HG02884 (cell line): ENCODE data around the gene ACSBG1.

Experiments
- ATAC-seq: cut with Tn5 transposase; IDR thresholded peaks from one replicate; pipeline ENCODE4 v1.9.1; 2021; ENCODE audit warnings: mild to moderate bottlenecking, moderate library complexity; ENCODE audit not compliant: unreplicated experiment

ACSBG1 gene

DNA sequence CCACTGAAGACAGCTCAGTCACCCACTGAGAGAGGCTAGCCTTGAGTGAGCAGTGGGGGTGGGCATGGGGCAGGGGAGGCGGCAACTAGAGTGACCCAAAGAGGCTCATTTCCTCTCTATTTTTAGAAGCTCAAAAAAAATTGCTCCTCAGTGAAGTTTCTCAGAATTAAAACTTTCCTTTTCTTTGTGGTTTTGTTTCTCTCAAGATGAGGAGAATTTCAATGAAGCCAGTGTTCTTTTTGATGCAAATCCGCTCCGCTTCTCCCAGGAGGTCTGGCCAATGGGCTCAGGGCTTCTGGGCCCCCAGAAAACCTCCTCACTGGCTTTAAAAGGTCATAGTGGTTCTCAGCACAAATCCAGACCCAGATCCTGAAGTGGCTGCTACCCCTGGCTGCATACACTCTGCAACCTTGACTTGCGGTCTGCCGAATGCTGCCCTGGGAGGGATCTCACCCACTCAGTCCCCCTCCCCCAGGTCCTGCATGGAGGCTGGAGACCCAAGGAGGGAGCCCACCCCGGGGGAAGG, at the start of gene ACSBG1:
Gene ACSBG1 (minus strand): TSS at position 51 of the 526 bp plus-strand sequence. CDS start 64 bp downstream, outside the sequence.
- ATAC-seq: no peak

DNA sequence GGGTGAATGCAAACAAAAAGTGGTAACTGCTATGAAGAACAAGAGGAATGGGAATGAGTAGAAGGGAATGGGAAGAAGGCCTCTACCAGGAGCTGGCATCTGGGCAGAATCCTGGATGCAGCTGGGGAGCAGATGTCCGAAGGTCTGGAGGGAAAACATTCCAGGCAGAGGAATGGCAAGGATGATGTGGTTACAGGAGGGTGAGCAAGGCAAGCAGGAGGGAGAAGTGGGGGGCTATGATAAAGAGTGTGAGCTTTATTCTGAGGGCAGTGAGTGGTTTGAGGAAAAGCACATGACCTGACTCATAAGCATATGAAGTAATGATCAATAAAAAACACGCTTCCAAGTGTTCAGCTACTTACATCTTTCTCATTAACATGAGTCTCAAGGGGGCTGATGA, 48.0 kb upstream of the ACSBG1 start:
- ATAC-seq: no peak

DNA sequence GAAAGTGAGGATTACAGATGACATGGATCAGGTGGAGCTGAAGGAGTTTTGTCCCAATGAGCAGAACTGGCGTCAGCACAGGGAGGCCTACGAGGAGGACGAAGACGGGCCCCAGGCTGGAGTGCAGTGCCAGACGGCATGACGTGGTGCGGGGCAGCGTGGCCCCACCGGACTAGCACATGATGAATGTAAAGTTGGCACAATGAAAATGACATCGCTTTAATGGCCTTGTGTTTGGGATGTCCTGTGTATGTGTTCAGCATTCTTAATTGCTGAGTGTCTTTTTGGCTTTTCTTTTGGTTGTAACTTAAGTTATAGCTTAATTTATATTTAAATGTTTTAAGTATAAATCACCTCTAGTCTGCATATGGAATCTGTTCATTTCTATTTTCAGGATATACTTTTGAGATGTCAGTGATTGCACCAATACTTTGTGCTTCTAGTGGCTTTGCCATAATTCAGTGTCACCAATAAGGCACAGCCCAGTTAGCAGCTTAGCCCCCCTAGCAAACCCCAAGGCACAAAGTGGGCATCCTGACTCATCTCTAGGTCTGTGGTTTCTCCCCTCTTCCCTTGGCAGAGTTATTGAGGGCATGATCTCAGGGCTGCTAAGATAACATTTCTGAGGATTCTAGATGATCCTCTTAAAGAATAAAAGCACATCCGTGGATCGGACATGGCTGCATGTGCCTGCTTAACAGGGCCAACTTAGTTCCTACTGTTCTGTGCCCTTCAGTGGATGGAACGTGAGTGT, 46.1 kb upstream of the ACSBG1 start:
- no peak for ATAC-seq

- ATAC-seq: no peak
These were observed 41.9 kb upstream of the ACSBG1 start for GRCh38 chr15:78276064-78276943.

GRCh38 chr15:78274994-78275393, 40.6 kb upstream of the ACSBG1 start:
- ATAC-seq: no peak

GRCh38 chr15:78272776-78273175, 38.4 kb upstream of the ACSBG1 start:
- ATAC-seq: no peak

GRCh38 chr15:78272316-78272715, 38.0 kb upstream of the ACSBG1 start:
- no peak for ATAC-seq

DNA sequence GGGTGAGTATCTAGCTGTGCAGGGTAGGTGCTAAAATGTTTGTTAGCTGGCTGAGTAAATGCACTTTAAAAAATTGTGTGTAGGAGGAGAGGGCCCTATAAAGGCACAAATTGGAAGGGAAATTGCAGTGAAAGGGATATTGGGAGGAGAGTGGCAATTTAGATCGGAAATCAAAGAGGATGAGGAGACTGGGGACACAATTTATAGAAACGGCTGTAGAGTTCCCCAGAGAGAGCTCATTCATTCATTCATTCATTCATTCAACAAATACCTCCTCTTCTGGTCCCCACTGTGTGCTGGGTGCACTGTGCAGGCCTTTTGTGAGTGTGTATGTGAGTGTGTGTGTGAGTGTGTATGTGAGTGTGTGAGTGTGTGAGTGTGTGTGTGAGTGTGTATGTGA, 32.4 kb upstream of the ACSBG1 start:
- ATAC-seq: no peak

DNA sequence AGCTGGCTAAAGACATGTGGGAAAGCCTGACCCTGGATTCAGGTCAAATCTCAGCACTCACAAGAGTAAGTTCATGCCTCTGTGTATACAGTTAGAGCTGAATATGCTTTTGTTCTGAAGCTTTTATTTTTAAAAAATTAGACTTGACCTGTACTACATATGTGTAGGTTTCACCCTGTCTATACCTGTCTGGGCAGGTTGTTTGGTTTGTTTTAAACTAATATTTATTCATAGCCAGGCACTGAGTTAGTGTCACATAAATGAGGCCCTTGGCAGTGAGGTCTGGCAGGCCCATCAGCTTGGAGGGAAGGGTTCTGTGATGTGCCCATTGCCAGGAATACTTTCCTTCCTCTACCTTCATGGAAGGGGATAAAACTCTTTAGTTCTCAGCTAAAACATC, 31.9 kb upstream of the ACSBG1 start:
- ATAC-seq: no peak

GRCh38 chr15:78265752-78266224, 31.4 kb upstream of the ACSBG1 start:
- ATAC-seq: no peak

- no peak for ATAC-seq
These were observed 30.7 kb upstream of the ACSBG1 start for GRCh38 chr15:78265137-78265460.

DNA sequence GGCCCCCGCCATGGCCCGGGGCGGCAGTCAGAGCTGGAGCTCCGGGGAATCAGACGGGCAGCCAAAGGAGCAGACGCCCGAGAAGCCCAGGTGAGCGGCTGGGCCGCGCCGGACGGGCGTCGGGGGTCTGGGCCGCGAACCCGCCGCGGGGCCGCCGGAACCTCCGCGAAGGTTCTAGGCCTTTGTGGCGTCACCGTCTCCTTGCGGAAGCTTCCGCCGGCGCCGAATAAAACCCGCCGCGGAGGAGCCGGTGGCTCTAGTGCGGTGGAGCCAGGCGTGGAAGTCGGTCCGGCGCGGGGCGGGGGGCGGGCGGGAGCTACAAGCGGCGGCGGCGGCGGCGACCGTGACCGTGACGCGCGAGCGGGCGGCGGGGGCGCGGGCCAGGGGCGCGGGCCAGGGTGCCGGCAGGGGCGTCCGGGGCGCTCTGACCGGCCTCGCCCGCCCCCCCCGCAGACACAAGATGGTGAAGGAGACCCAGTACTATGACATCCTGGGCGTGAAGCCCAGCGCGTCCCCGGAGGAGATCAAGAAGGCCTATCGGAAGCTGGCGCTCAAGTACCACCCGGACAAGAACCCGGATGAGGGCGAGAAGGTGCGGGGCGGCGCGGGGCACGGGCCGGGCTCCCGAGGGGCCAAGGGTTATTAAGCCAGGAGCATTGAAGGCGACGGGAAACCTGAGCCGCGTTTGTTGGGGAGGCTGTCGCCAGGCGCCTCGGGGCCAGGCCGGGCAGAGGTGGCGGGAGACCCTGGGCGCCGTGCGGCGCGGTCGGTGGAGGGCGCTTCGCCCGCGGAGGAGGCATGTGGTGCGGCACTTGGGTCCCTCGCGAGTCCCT, 30.2 kb upstream of the ACSBG1 start, which contains the start of gene DNAJA4:
Gene DNAJA4 (plus strand): TSS at position 259 of the 833 bp plus-strand sequence. CDS start 202 bp downstream, at position 461.
- ATAC-seq: no peak

- no peak for ATAC-seq
These were observed 29.5 kb upstream of the ACSBG1 start for GRCh38 chr15:78263907-78264303.

- ATAC-seq: no peak
These were observed 29.0 kb upstream of the ACSBG1 start for GRCh38 chr15:78263351-78263781.

DNA sequence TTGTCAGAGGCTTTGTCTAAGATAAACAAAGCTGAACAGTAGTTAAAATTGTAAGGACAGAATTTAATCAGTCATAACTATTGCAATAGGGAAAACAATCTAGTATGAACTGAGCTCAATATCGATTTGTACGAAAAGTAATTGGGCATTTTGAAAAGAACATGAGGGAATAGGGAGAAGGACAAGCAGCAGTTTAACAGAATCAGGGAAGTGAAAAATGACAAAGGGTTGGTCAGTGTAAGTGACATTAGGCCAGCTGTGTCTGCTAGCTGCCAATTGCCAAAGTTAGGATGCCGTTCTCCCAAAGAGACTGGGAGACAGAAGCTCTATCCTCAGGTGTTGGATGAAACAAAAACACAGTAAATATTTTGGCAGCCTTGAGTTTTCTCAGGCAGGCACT, 26.7 kb upstream of the ACSBG1 start:
- ATAC-seq: no peak

- no peak for ATAC-seq
These were observed 26.1 kb upstream of the ACSBG1 start for GRCh38 chr15:78260489-78260888.

DNA sequence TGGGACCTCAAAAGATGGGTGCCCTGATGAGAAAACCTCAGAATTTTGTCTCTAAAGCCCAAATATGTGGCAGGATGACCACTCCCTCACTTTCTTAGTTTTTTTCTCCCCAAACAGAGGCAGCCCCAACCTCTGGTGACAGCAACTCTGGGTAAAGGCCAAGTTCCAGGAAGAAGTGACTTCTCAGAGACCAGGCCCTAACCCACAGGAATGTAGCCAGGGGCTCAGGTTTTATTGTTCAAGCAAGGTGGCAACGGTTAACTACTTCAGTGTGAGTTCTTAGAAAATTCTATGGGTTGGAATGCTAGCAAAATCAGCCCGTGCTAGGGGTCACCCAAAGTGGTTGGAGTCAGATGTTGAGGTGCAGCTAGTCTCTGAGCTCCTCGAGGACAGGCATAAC, 24.9 kb upstream of the ACSBG1 start:
- ATAC-seq: no peak

GRCh38 chr15:78257681-78258080, 23.3 kb upstream of the ACSBG1 start:
- ATAC-seq: no peak

- no peak for ATAC-seq
These were observed 21.7 kb upstream of the ACSBG1 start for GRCh38 chr15:78256044-78256437.

DNA sequence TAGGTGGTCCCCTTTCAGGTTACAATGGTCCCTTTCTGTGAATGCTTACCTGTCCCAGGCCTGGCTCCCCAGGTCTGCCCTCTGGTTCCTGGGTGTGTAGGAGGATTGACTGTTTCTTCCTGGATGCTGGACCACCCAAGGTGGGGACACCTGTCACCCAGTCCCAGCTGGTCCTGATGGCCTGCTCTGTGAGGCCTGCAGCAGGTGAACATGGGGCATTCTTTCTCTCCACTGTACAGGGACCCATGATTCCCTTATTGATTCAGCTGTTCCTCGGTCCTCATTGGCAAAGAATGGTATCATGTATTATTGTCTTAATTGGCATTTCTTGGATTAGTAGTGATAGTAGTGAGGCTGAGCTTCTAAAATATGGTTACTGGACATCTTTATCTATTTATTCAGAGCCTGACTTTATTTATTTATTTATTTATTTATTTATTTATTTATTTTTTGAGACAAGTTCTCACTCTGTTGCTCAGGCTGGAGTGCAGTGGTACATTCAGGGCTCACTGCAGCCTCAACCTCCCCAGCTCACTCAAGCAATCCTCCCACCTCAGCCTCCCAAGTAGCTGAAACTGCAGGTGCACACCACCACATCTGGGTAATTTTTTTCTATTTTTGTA, 21.2 kb upstream of the ACSBG1 start:
- ATAC-seq: no peak
